HepG2 (cell line): ENCODE results near the gene SYCE3. TPM values are rescaled to one million over a fixed set of nuclear protein-coding genes. Genes with fewer than 3 reads are reported as not detected.

Source experiments
- ATAC-seq: fragments of 200-7000 bp; cut with Tn5 transposase; 3 replicates; pipeline ENCODE4 v1.9.1; 2020; ENCODE audit warnings: mild to moderate bottlenecking, moderate library complexity
- BruUV-seq: library from RNA; stranded (reverse); fragments of 400-500 nt; replicated peaks from 2 replicates; lab custom pipeline; 2021; lab: Mats Ljungman, UMichigan
- CTCF ChIA-PET: fragments of 300-600 bp; formaldehyde crosslinking; extraction: SDS; loops from one replicate; lab custom pipeline; 2021; ENCODE audit warnings: low total read pairs, inconsistent platforms, low intra/inter-chr PET ratio; lab: Yijun Ruan, JAX
- POLR2A ChIA-PET: fragments of 350-600 bp; sonication (Branson Sonifier 250); formaldehyde crosslinking; loops from one replicate; lab custom pipeline; 2020; ENCODE audit warnings: antibody characterized with exemption, inconsistent platforms; lab: Yijun Ruan, JAX
- DNase-seq: peaks from one replicate; pipeline ENCODE4 v3.0.0-alpha.2; 2015; ENCODE audit warnings: low spot score
- FAIRE-seq: peaks from 3 replicates; lab custom pipeline; 2011; peaks lifted over from hg19 to GRCh38; lab: Jason Lieb, UNC
- H2AFZ ChIP-seq: one replicate; pipeline ENCODE4 v1.6.1; 2011; ENCODE audit warnings: low read length, inconsistent platforms
- H3K27ac ChIP-seq: fragments of 300-600 bp; 3 replicates; pipeline ENCODE4 v1.8.0; 2011; ENCODE audit warnings: mixed run types, mild to moderate bottlenecking, mixed read lengths, low read length, inconsistent platforms; ENCODE audit not compliant: insufficient read depth; ENCODE audit errors: extremely low read length
- H3K27me3 ChIP-seq, 2 experiments: fragments of 200-600 bp in 1 of 2; 2 replicates in 1 of 2; 3 replicates in 1 of 2; pipeline versions ENCODE4 v1.6.0 to v1.8.0; 2011; ENCODE audit warnings: low read length in 2 of 2, mild to moderate bottlenecking in 2 of 2, moderate library complexity in 2 of 2, inconsistent platforms in 1 of 2; ENCODE audit not compliant: insufficient read depth in 2 of 2, control insufficient read depth in 1 of 2
- H3K36me3 ChIP-seq, 2 experiments: fragments of 200-600 bp in 1 of 2; replicated peaks in 1 of 2; 2 replicates in 1 of 2; 3 replicates in 1 of 2; pipeline versions ENCODE4 v1.5.1 to v1.8.0; 2011; ENCODE audit warnings: low read length in 2 of 2, inconsistent platforms in 1 of 2; ENCODE audit not compliant: insufficient read depth in 2 of 2, control insufficient read depth in 1 of 2
- H3K4me1 ChIP-seq: 2 replicates; pipeline ENCODE4 v1.5.1; 2012; ENCODE audit warnings: low read length, inconsistent platforms; ENCODE audit not compliant: insufficient read depth
- H3K4me2 ChIP-seq: 2 replicates; pipeline ENCODE4 v1.6.0; 2011; ENCODE audit warnings: low read depth, low read length, inconsistent platforms
- H3K4me3 ChIP-seq, 3 experiments: fragments of 200-600 bp in 1 of 3; sonication (generic), shearing (Covaris generic) in 1 of 3; replicated peaks in 1 of 3; 2 replicates each; pipeline ENCODE4 v1.5.1; 2011 to 2016; ENCODE audit warnings: low read length in 3 of 3, inconsistent platforms in 2 of 3, low read depth in 2 of 3, mild to moderate bottlenecking in 2 of 3, control low read depth in 1 of 3, mixed read lengths in 1 of 3; ENCODE audit not compliant: insufficient read depth in 1 of 3
- H3K79me2 ChIP-seq: one replicate; pipeline ENCODE4 v1.6.1; 2011; ENCODE audit warnings: low read length, inconsistent platforms; ENCODE audit not compliant: insufficient read depth
- H3K9ac ChIP-seq: 2 replicates; pipeline ENCODE4 v1.6.0; 2011; ENCODE audit warnings: mild to moderate bottlenecking, low read depth, low read length, inconsistent platforms; ENCODE audit not compliant: insufficient read depth
- H3K9me3 ChIP-seq: 2 replicates; pipeline ENCODE4 v1.5.1; 2012; ENCODE audit warnings: mild to moderate bottlenecking, low read length
- H4K20me1 ChIP-seq: 2 replicates; pipeline ENCODE4 v1.6.0; 2011; ENCODE audit warnings: inconsistent platforms, mild to moderate bottlenecking, low read length, moderate library complexity; ENCODE audit not compliant: insufficient read depth
- E2F2 ChIP-seq: sonication (generic); formaldehyde crosslinking; IDR thresholded peaks from 2 replicates; pipeline ENCODE4 v1.4.0; 2020; ENCODE audit warnings: missing genetic modification reagents, borderline replicate concordance
- ELK4 ChIP-seq: sonication (generic); formaldehyde crosslinking; IDR thresholded peaks from 2 replicates; pipeline ENCODE4 v1.9.0; 2021; ENCODE audit warnings: missing genetic modification reagents, borderline replicate concordance
- MXI1 ChIP-seq: IDR thresholded peaks from 3 replicates; pipeline ENCODE4 v1.6.1; 2012; ENCODE audit warnings: low read depth, low read length, inconsistent platforms, borderline replicate concordance
- SOX6 ChIP-seq, 2 experiments: fragments of 450-650 bp in 1 of 2; sonication (generic) in 1 of 2; formaldehyde crosslinking in 1 of 2; IDR thresholded peaks; 2 replicates each; pipeline versions ENCODE4 v1.4.0 to v1.6.1; 2017 to 2020; ENCODE audit warnings: antibody characterized with exemption in 1 of 2, mild to moderate bottlenecking in 1 of 2, missing genetic modification reagents in 1 of 2
- ZBTB7B ChIP-seq: sonication (generic); formaldehyde crosslinking; IDR thresholded peaks from 2 replicates; pipeline ENCODE4 v1.4.0; 2020; ENCODE audit warnings: missing genetic modification reagents
- ZFP36 ChIP-seq: fragments of 150-350 bp; IDR thresholded peaks from 2 replicates; pipeline ENCODE4 v1.6.1; 2018; ENCODE audit warnings: borderline replicate concordance, low read length, low read depth; ENCODE audit not compliant: partially characterized antibody
- ZNF33A ChIP-seq: sonication (generic); formaldehyde crosslinking; IDR thresholded peaks from 2 replicates; pipeline ENCODE4 v1.5.1; 2020; ENCODE audit warnings: missing genetic modification reagents, mild to moderate bottlenecking, moderate library complexity, borderline replicate concordance
- ZNF460 ChIP-seq: sonication (generic); formaldehyde crosslinking; IDR thresholded peaks from 2 replicates; pipeline ENCODE4 v1.5.1; 2020; ENCODE audit warnings: missing genetic modification reagents, mild to moderate bottlenecking, borderline replicate concordance
- ZXDC ChIP-seq: sonication (generic); formaldehyde crosslinking; IDR thresholded peaks from 2 replicates; pipeline ENCODE4 v1.5.0; 2020; ENCODE audit warnings: mild to moderate bottlenecking, missing genetic modification reagents
- WGBS: methylation state at CpG from one replicate; pipeline ENCODE4 v1.1.6; 2017; ENCODE audit warnings: low lambda C conversion rate; 5-methylcytosine and 5-hydroxymethylcytosine counted together
- in situ Hi-C: cut with HindIII; loops from 2 replicates; pipeline ENCODE4 v1.10.0; 2017; ENCODE audit warnings: low pct_unique_long_range_greater_than_20kb; ENCODE audit not compliant: extremely low pct_ligation_motif_present
- intact Hi-C: fragments of 100-400 bp; cut with micrococcal nuclease; formaldehyde crosslinking; loops from one replicate; pipeline ENCODE4 v1.10.0; 2022; ENCODE audit not compliant: unreplicated experiment
- polyA plus RNA-seq, 8 experiments: library from polyadenylated mRNA; depleted of rRNA in 3 of 8; stranded (reverse) in 7 of 8; unstranded in 1 of 8; fragments of >200 nt; fragmentation: Illumina TruSeq in 4 of 8; extraction: Trizol in 4 of 8; gene quantifications; 2 replicates each; pipeline versions ENCODE4 v1.2.1 to v1.2.3, GENCODE V29; 2011 to 2016; ENCODE audit warnings: low read depth in 4 of 8, missing spikeins in 1 of 8, mixed read lengths in 1 of 8; ENCODE audit not compliant: insufficient read depth in 1 of 8
- total RNA-seq, 5 experiments: library from RNA; depleted of rRNA; stranded (reverse); fragments of >200 nt; fragmentation: Illumina TruSeq; extraction: Trizol; gene quantifications; 2 replicates each; pipeline ENCODE4 v1.2.3, GENCODE V29; 2016; ENCODE audit warnings: low read depth in 1 of 5
- TF ChIP-seq, protein P1 (sequence below): sonication (generic); formaldehyde crosslinking; IDR thresholded peaks from 2 replicates; pipeline ENCODE4 v1.4.0; 2020; ENCODE audit warnings: low read depth, mild to moderate bottlenecking, missing genetic modification reagents
- TF ChIP-seq, protein P2 (sequence below): sonication (generic); formaldehyde crosslinking; IDR thresholded peaks from 2 replicates; pipeline ENCODE4 v1.9.0; 2022; ENCODE audit warnings: low read depth, missing genetic modification reagents

Gene SYCE3
- total and polyA plus RNA-seq, 2 of the 13 experiments (the other 11 are each of a cell fraction or from before 2014, with no cell fraction given), result not detected

GRCh38 chr22:50528682-50529415, 33.9 kb downstream of the SYCE3 start (continued):
- TF ChIP-seq ZXDC (CRISPR knock-in tag), result no peak

DNA sequence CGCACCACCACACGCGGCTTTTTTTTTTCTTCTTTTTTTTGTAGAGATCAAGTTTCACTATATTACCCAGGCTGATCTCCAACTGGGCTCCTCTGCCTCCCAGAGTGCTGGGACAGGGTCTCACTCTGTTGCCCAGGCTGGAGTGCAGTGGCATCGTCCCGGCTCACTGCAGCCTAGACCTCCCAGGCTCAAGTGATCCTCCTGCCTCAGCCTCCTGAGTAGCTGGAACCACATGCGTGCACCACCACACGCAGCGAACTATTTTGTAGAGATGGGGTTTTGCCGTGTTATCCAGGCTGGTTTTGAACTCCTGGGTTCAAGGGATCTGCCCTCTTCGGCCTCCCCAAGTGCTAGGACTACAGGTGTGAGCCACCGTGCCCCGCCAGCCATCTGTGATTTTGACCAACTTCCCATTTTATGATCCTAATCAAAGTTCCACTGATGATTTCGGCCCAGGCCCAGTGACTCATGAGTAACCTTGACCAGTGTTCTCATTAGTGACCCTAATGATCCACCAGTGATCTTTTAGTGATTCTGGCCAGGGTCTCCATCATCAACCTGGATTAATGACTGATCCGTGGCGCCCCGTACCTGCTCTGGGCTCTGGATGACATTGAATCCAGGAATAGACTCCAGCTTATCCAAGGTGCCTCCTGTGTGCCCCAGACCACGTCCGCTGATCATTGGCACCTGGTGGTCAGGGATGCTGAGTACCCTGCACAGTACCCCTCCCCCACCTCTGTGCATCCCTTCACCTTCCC, 34.6 kb downstream of the SYCE3 start:
- FAIRE-seq (no peak), DNase-seq (no peak), ATAC-seq (no peak)
- Histone ChIP-seq H3K4me3 (no peak overlapping the region), H3K4me2 (no peak overlapping the region), H3K9ac (no peak overlapping the region), H3K4me1 (peaks cover 70% of the 10 kb centered on the region), H3K27ac (no peak overlapping the region), H3K36me3 (peaks cover 1 to 7% of the 10 kb centered on the region in 2 experiments; a peak in 4 of 5 replicates), H3K79me2 (peaks cover 20% of the 10 kb centered on the region), H3K27me3 (no peaks in the 10 kb centered on the region), H3K9me3 (no peaks in the 10 kb centered on the region), H2AFZ (no peak overlapping the region), H4K20me1 (peaks cover 15% of the 10 kb centered on the region)
- in situ Hi-C loops, result no loop called here
- WGBS, result 91% methylated on average over 17 of the region's 18 CpGs
- BruUV-seq, result no TSS peak
- POLR2A ChIA-PET, result interaction anchor here (0.8 to 2.5 kb wide), 6 partner anchors 10 to 172 kb away, joined by 3 to 7 read pairs (median 4); partner anchors contain the start of genes ARSA, LMF2, NCAPH2 and SYCE3
- CTCF ChIA-PET, result no interaction called here
- intact Hi-C loops, result loop anchor here (5.0 kb wide), 1 partner anchor 34 kb away; the partner anchor contains the start of gene SYCE3
- TF ChIP-seq ZNF33A (CRISPR knock-in tag), result no peak
- TF ChIP-seq ELK4, result no peak
- no peak for TF ChIP-seq SOX6 (IDR thresholded peaks at IDR 0.05)
- TF ChIP-seq SOX6 (CRISPR knock-in tag; IDR thresholded peaks at IDR 0.05), result no peak
- no peak for TF ChIP-seq ZFP36
- TF ChIP-seq ZNF460 (CRISPR knock-in tag), result peak; percentile 14; the same call in 1 of the 2 replicates
- TF ChIP-seq, protein P1, sequence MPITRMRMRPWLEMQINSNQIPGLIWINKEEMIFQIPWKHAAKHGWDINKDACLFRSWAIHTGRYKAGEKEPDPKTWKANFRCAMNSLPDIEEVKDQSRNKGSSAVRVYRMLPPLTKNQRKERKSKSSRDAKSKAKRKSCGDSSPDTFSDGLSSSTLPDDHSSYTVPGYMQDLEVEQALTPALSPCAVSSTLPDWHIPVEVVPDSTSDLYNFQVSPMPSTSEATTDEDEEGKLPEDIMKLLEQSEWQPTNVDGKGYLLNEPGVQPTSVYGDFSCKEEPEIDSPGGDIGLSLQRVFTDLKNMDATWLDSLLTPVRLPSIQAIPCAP (CRISPR knock-in tag), result no peak
- TF ChIP-seq E2F2 (CRISPR knock-in tag), result no peak
- no peak for TF ChIP-seq MXI1
- TF ChIP-seq, protein P2, sequence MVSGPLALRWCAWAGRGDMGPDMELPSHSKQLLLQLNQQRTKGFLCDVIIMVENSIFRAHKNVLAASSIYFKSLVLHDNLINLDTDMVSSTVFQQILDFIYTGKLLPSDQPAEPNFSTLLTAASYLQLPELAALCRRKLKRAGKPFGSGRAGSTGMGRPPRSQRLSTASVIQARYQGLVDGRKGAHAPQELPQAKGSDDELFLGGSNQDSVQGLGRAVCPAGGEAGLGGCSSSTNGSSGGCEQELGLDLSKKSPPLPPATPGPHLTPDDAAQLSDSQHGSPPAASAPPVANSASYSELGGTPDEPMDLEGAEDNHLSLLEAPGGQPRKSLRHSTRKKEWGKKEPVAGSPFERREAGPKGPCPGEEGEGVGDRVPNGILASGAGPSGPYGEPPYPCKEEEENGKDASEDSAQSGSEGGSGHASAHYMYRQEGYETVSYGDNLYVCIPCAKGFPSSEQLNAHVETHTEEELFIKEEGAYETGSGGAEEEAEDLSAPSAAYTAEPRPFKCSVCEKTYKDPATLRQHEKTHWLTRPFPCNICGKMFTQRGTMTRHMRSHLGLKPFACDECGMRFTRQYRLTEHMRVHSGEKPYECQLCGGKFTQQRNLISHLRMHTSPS, result no peak
- no peak for TF ChIP-seq ZBTB7B
